RWPE1 (cell line): Measurements from ENCODE around the gene RXFP3.

Experiments used
- CTCF ChIA-PET: fragments of 350-600 bp; sonication (Branson Sonifier 250); formaldehyde crosslinking; extraction: SDS; loops from one replicate; lab custom pipeline; 2021; lab: Yijun Ruan, JAX
- POLR2A ChIA-PET: fragments of 400-600 bp; formaldehyde crosslinking; extraction: SDS; loops from one replicate; lab custom pipeline; 2020; ENCODE audit warnings: antibody characterized with exemption; ENCODE audit not compliant: low non-redundant PET; lab: Yijun Ruan, JAX
- DNase-seq: peaks from one replicate; pipeline ENCODE4 v3.0.0; 2012; ENCODE audit warnings: low spot score
- H3K27ac ChIP-seq: fragments of 450-650 bp; 2 replicates; pipeline ENCODE4 v1.5.1; 2017
- TF ChIP-seq, protein P1 (sequence below): fragments of 450-650 bp; conservative IDR thresholded peaks from 2 replicates; pipeline ENCODE4 v1.5.1; 2017; ENCODE audit warnings: low read depth, mild to moderate bottlenecking

Gene RXFP3, protein sequence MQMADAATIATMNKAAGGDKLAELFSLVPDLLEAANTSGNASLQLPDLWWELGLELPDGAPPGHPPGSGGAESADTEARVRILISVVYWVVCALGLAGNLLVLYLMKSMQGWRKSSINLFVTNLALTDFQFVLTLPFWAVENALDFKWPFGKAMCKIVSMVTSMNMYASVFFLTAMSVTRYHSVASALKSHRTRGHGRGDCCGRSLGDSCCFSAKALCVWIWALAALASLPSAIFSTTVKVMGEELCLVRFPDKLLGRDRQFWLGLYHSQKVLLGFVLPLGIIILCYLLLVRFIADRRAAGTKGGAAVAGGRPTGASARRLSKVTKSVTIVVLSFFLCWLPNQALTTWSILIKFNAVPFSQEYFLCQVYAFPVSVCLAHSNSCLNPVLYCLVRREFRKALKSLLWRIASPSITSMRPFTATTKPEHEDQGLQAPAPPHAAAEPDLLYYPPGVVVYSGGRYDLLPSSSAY

DNA sequence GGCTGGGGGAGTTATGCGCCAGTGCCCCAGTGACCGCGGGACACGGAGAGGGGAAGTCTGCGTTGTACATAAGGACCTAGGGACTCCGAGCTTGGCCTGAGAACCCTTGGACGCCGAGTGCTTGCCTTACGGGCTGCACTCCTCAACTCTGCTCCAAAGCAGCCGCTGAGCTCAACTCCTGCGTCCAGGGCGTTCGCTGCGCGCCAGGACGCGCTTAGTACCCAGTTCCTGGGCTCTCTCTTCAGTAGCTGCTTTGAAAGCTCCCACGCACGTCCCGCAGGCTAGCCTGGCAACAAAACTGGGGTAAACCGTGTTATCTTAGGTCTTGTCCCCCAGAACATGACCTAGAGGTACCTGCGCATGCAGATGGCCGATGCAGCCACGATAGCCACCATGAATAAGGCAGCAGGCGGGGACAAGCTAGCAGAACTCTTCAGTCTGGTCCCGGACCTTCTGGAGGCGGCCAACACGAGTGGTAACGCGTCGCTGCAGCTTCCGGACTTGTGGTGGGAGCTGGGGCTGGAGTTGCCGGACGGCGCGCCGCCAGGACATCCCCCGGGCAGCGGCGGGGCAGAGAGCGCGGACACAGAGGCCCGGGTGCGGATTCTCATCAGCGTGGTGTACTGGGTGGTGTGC, at the start of gene RXFP3:
Gene RXFP3, plus strand, starts transcription at position 6 of the 636 bp plus-strand sequence. Its CDS starts 355 bp downstream, at position 361.
- POLR2A ChIA-PET, result no interaction called here
- H3K27ac ChIP-seq, result no peak within 1 kb of the TSS
- no peak for DNase-seq
- CTCF ChIA-PET, result interaction anchor here (0.5 to 0.8 kb wide), 2 partner anchors 9 to 685 kb away, joined by 3 read pairs; no protein-coding TSS in a partner anchor
- TF ChIP-seq, protein P1, sequence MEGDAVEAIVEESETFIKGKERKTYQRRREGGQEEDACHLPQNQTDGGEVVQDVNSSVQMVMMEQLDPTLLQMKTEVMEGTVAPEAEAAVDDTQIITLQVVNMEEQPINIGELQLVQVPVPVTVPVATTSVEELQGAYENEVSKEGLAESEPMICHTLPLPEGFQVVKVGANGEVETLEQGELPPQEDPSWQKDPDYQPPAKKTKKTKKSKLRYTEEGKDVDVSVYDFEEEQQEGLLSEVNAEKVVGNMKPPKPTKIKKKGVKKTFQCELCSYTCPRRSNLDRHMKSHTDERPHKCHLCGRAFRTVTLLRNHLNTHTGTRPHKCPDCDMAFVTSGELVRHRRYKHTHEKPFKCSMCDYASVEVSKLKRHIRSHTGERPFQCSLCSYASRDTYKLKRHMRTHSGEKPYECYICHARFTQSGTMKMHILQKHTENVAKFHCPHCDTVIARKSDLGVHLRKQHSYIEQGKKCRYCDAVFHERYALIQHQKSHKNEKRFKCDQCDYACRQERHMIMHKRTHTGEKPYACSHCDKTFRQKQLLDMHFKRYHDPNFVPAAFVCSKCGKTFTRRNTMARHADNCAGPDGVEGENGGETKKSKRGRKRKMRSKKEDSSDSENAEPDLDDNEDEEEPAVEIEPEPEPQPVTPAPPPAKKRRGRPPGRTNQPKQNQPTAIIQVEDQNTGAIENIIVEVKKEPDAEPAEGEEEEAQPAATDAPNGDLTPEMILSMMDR, result no peak

DNA sequence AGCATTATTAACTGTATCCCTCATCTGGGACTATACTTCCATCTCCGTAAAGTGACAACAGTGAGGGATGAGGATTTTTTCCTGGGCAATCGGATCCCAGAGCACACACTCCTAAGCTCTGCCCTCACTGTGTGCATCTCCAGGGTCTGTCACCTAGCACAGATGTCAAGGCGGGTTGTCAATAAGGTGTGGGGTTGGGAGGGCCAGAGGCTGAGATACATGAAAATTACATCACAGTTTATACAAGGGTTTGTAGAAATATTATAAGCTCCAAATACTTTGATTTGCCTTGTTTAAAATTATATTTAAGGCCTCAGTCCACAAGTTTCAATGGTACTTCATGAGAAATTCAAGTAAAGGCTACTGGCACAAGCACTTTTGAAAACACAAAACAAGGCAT, 48.9 kb upstream of the RXFP3 start:
- TF ChIP-seq, protein P1, result no peak
- H3K27ac ChIP-seq, result no peak overlapping the region
- POLR2A ChIA-PET, result no interaction called here
- no peak for DNase-seq
- CTCF ChIA-PET, result interaction anchor here (0.6 kb wide), 1 partner anchor 335 kb away, joined by 3 read pairs; no protein-coding TSS in a partner anchor

DNA sequence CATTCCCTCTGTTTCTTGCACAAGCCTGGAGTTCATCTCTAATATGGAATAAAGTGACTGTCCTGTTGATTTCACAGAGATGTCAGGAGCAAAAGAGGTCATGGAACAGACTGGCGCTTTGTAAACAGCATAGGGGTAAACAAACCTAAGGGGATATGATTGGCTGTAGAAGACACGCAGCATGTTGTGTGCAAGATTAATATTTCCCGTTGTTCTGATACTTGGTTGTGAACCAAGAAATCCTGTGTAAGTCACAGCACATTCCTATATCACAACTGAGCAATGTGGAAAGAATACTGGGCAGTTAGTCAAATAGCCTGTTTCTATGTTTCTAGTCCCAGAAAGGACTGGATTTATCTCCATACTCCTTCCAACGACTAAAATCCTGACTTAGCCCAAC, 47.6 kb upstream of the RXFP3 start:
- POLR2A ChIA-PET, result no interaction called here
- no peak for DNase-seq
- TF ChIP-seq, protein P1, result no peak
- CTCF ChIA-PET, result no interaction called here
- no peak overlapping the region for H3K27ac ChIP-seq

DNA sequence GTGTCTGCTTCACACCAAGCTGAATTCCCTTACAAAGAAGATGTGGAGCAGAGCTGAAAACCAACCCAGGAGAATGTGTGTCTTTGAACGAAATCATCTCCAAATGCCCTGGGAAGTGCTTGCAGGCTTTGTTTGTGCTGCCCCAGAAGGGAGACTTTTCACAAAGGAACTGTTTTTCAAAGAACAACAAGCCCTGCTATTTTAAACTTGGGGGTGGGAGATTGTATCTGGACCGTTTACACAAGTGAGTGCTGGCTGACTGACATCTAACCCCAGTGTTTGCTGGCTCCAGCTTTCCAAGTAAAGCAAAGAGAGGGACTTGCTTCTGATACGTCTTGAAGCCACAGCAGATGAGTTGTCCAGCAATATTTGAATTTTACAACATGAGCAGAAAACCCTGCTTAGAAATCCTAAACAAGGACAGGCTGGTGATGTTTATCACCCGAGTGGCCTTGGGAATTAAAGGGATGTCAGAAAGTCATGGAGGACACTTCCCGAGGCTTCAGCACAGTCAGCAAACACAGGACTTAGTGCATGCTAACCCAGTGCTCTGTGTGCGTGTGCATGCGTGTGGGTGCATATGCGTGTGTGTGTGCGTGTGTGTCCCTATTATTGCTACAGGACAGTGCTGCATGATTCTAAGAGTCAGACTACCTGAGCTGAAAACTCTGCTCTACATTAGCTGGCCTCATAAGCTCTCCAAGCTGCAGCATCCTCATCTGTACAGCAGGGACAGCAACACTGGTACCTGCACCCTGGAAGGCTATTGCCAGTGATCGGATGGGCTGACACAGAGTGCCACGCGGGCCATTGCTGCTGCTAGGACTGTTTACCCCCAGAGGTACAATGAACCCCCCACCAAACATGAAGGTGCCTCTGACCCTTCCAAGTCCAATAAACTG, 45.8 kb upstream of the RXFP3 start:
- ChIA-PET POLR2A (no interaction called here), CTCF (interaction anchor here (0.6 kb wide), 1 partner anchor 13 kb away, joined by 3 read pairs; no protein-coding TSS in a partner anchor)
- no peak overlapping the region for H3K27ac ChIP-seq
- no peak for DNase-seq
- TF ChIP-seq, protein P1, result no peak

DNA sequence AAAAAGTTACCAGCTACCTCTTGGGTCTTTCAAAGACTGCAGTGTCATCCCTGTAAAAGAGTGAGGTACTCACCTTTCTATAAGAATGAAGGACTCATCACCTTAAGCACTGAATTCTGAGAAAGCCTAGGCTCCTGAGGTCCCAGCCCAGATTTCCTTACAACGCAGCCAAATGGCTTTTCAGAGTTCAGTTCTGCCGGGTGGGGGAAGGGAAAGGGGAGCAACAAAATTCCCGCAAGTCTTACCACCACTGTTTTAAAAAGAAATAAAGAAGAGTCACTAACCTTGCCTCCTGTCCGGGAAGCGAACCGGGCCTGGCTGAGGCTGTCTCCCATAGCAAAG, 44.8 kb upstream of the RXFP3 start:
- ChIA-PET POLR2A (no interaction called here), CTCF (no interaction called here)
- H3K27ac ChIP-seq, result no peak overlapping the region
- TF ChIP-seq, protein P1, result no peak
- DNase-seq, result no peak
